Measurements from ENCODE around the gene SF3B4. TPM values are rescaled to one million over a fixed set of nuclear protein-coding genes. Genes with fewer than 3 reads are reported as not detected.
"Not testable (repeated sequence)": the region's sequence is repeated elsewhere in the genome, so short reads cannot be mapped to it uniquely, and the experiment has no call there.

Gene SF3B4
- total RNA-seq, 4 donors from 2014 or later, result 12.1 to 21.6 (median 14.0) TPM

GRCh38 chr1:149942207-149942606, 14.6 kb upstream of the SF3B4 start:
- H3K4me3 ChIP-seq, result no peak overlapping the region
- H3K27ac ChIP-seq (replicated peaks in 1 of 4), result peak overlapping the region; percentile 14 to 52 (median 25)
- H3K4me1 ChIP-seq, result peaks cover 24 to 41% (median 33%) of the 10 kb centered on the region in 4 donors
- H3K27me3 ChIP-seq, result no peaks in the 10 kb centered on the region
- H3K36me3 ChIP-seq, result peaks cover 22 to 42% (median 39%) of the 10 kb centered on the region in 4 donors
- TF ChIP-seq POLR2AphosphoS5 (IDR thresholded peaks at IDR 0.05) (peak; percentile 7 to 51), POLR2A (IDR thresholded peaks at IDR 0.05; ENCODE audit: low read depth) (no peak), EP300 (IDR thresholded peaks at IDR 0.05) (no peak), CTCF (IDR thresholded peaks at IDR 0.05) (peak; percentile 28 to 36 (median 31))
- 17% methylated on average over 5 of the region's 5 CpGs for WGBS
- H3K9me3 ChIP-seq, result no peaks in the 10 kb centered on the region
- intact Hi-C loops (cut with DNase I), result no loop called here
- no peak for DNase-seq (ENCODE audit: extremely low spot score)

GRCh38 chr1:149940427-149940826, 12.8 kb upstream of the SF3B4 start:
- DNase-seq (ENCODE audit: extremely low spot score), result no peak
- no peaks in the 10 kb centered on the region for H3K27me3 ChIP-seq
- H3K27ac ChIP-seq (replicated peaks in 1 of 4), result peak overlapping the region; percentile 81 to 84 (median 82)
- TF ChIP-seq POLR2AphosphoS5 (IDR thresholded peaks at IDR 0.05), result no peak
- no peak for TF ChIP-seq EP300 (IDR thresholded peaks at IDR 0.05)
- TF ChIP-seq POLR2A (IDR thresholded peaks at IDR 0.05; ENCODE audit: low read depth), result no peak
- TF ChIP-seq CTCF (IDR thresholded peaks at IDR 0.05), result no peak
- intact Hi-C loops (cut with DNase I), result no loop called here
- no peaks in the 10 kb centered on the region for H3K9me3 ChIP-seq
- H3K36me3 ChIP-seq, result peaks cover 5 to 24% (median 22%) of the 10 kb centered on the region in 4 donors
- WGBS, result 90% methylated on average over 3 of the region's 3 CpGs
- no peak overlapping the region for H3K4me3 ChIP-seq
- peaks cover 26 to 59% (median 50%) of the 10 kb centered on the region in 4 donors for H3K4me1 ChIP-seq

GRCh38 chr1:149938668-149939003, 11.0 kb upstream of the SF3B4 start:
- Histone ChIP-seq H3K4me1 (peaks cover 26 to 67% (median 54%) of the 10 kb centered on the region in 4 donors), H3K27ac (replicated peaks in 1 of 4) (peak overlapping the region; percentile 81 to 84 (median 82)), H3K4me3 (peak overlapping the region; percentile 38 to 47 (median 42))
- intact Hi-C loops (cut with DNase I); DNase-seq (ENCODE audit: extremely low spot score); H3K36me3 ChIP-seq; H3K27me3 ChIP-seq; H3K9me3 ChIP-seq: not testable (repeated sequence)
- WGBS, result 39% methylated on average over 13 of the region's 13 CpGs

GRCh38 chr1:149937759-149938158, 10.2 kb upstream of the SF3B4 start:
- peak overlapping the region; percentile 81 to 84 (median 82) for H3K27ac ChIP-seq (replicated peaks in 1 of 4)
- H3K9me3 ChIP-seq, result no peaks in the 10 kb centered on the region
- H3K4me1 ChIP-seq, result peaks cover 26 to 67% (median 54%) of the 10 kb centered on the region in 4 donors
- no peak for TF ChIP-seq POLR2A (IDR thresholded peaks at IDR 0.05; ENCODE audit: low read depth)
- TF ChIP-seq CTCF (IDR thresholded peaks at IDR 0.05), result no peak
- TF ChIP-seq POLR2AphosphoS5 (IDR thresholded peaks at IDR 0.05), result no peak
- no peak for TF ChIP-seq EP300 (IDR thresholded peaks at IDR 0.05)
- peaks cover 0 to 11% (median 2%) of the 10 kb centered on the region in 4 donors for H3K36me3 ChIP-seq
- H3K4me3 ChIP-seq, result no peak overlapping the region
- H3K27me3 ChIP-seq, result no peaks in the 10 kb centered on the region
- DNase-seq (ENCODE audit: extremely low spot score), result no peak
- intact Hi-C loops (cut with DNase I), result no loop called here

GRCh38 chr1:149936992-149937705, 9.5 kb upstream of the SF3B4 start:
- Histone ChIP-seq H3K36me3 (peaks cover 0 to 16% (median 4%) of the 10 kb centered on the region in 4 donors), H3K27ac (replicated peaks in 1 of 4) (peak overlapping the region; percentile 81 to 84 (median 82)), H3K27me3 (no peaks in the 10 kb centered on the region), H3K9me3 (no peaks in the 10 kb centered on the region), H3K4me3 (peak overlapping the region; percentile 55 to 70 (median 66)), H3K4me1 (peaks cover 26 to 63% (median 52%) of the 10 kb centered on the region in 4 donors)
- intact Hi-C loops (cut with DNase I), result no loop called here
- DNase-seq (ENCODE audit: extremely low spot score), result no peak
- TF ChIP-seq POLR2AphosphoS5 (IDR thresholded peaks at IDR 0.05), result peak in 1 of 2 donors; percentile 32
- TF ChIP-seq EP300 (IDR thresholded peaks at IDR 0.05), result no peak
- TF ChIP-seq CTCF (IDR thresholded peaks at IDR 0.05), result no peak
- no peak for TF ChIP-seq POLR2A (IDR thresholded peaks at IDR 0.05; ENCODE audit: low read depth)
- 16% methylated on average over 8 of the region's 8 CpGs for WGBS
